Measurements from ENCODE around the gene MYEOV. TPM values are rescaled to one million over a fixed set of nuclear protein-coding genes. Genes with fewer than 3 reads are reported as not detected.

MYEOV gene
- total and polyA plus RNA-seq, 2 of the 8 experiments (the other 6 are each of a cell fraction or from before 2014, with no cell fraction given) = 0.44 to 0.67 TPM

DNA sequence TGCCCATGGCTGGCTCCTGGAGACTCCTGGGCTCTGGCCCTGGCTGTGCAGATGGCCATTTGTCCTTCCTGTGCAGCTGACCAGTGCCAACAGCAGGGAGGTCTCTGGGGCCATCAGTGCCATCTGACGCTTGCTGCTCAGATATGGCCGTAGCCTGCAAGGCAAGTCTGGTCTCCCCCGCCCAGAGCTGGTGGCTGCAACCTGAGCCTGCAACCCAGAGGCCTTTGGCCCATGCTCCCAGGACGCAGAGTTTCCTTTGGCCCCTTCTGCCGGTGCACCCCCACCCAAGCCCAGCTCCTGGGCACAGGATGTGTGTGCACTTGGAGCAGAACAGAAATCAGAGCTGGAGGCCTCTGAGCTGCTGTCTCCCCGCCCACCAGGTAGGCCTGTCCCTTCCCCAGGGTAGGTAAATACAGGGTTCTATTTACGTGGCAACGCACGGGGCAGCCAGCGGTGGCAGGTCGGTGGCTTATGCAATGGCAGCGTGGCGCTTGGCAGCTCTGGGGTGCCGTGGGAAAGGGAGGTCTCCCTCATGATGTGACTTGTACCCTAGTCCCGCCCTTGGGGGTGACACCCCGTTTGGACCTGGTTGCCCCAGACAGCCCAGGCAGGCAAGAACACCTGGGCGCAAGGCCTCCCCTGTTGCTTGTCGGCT, 21.0 kb upstream of the MYEOV start:
- DNase-seq (ENCODE audit: low read depth in 1 of 2, low spot score in 2 of 2) = no peak

More for the DNA sequence above, 21.0 kb upstream of the MYEOV start:
- TF ChIP-seq RAD21 (IDR thresholded peaks at IDR 0.05 in 1 of 2, conservative IDR thresholded peaks at IDR 0.05 in 1 of 2; ENCODE audit: low read depth in 2 of 2, low read length in 2 of 2) = no peak
- Histone ChIP-seq H3K27ac (ENCODE audit: low read depth, low read length) (no peak overlapping the region), H2BK20ac (ENCODE audit: low read length) (no peak overlapping the region), H2BK5ac (ENCODE audit: low read depth, low read length) (no peak overlapping the region), H3K79me2 (ENCODE audit: control insufficient read depth in 1 of 2, insufficient read depth in 2 of 2, low read length in 2 of 2) (no peaks in the 10 kb centered on the region), H3K36me3 (ENCODE audit: control insufficient read depth in 2 of 4, insufficient read depth in 4 of 4, low read length in 3 of 4) (no peaks in the 10 kb centered on the region), H3K23ac (ENCODE audit: insufficient read length) (no peak overlapping the region), H4K5ac (ENCODE audit: insufficient read length, low read depth, low read length) (no peak overlapping the region), H2AFZ (ENCODE audit: low read length) (no peak overlapping the region), H3K4me1 (replicated peaks in 1 of 4; ENCODE audit: control insufficient read depth in 3 of 4, insufficient read depth in 4 of 4, low read length in 3 of 4) (no peaks in the 10 kb centered on the region; a peak in 1 of 7 replicates), H3K23me2 (ENCODE audit: low read depth, low read length) (peaks cover 10% of the 10 kb centered on the region; the same call in 1 of the 2 replicates), H3K14ac (ENCODE audit: insufficient read length) (no peak overlapping the region), H2BK12ac (ENCODE audit: low read depth, low read length) (no peak overlapping the region), H4K91ac (replicated peaks; ENCODE audit: insufficient read length, low read length) (no peak overlapping the region), H4K20me1 (replicated peaks in 1 of 2; ENCODE audit: control insufficient read depth in 1 of 2, insufficient read depth in 2 of 2, low read length in 2 of 2) (peaks cover 0 to 1% of the 10 kb centered on the region in 2 experiments), H3K18ac (ENCODE audit: extremely low read depth, low read length) (no peak overlapping the region), H3K4ac (replicated peaks; ENCODE audit: insufficient read length, low read depth, low read length) (no peak overlapping the region), H2BK120ac (replicated peaks; ENCODE audit: low read depth, low read length) (no peak overlapping the region), H3K56ac (replicated peaks; ENCODE audit: insufficient read length, low read depth, low read length) (no peak overlapping the region), H3K9me3 (ENCODE audit: insufficient read depth in 2 of 2, low read depth in 1 of 2, low read length in 1 of 2) (no peaks in the 10 kb centered on the region), H3K4me2 (ENCODE audit: insufficient read depth in 1 of 2, low read depth in 2 of 2, low read length in 2 of 2) (no peak overlapping the region), H3K79me1 (ENCODE audit: low read depth, low read length) (no peaks in the 10 kb centered on the region), H4K8ac (ENCODE audit: extremely low read depth, insufficient read depth, low read length) (no peak overlapping the region), H3K27me3 (replicated peaks in 1 of 4; ENCODE audit: control insufficient read depth in 3 of 4, extremely low read depth in 1 of 4, insufficient read depth in 3 of 4, low read length in 3 of 4) (no peaks in the 10 kb centered on the region; a peak in 3 of 7 replicates), H3K9ac (replicated peaks in 1 of 4; ENCODE audit: extremely low read depth in 1 of 4, low read depth in 3 of 4, low read length in 3 of 4) (no peak overlapping the region), H2BK15ac (ENCODE audit: low read length) (no peak overlapping the region), H3K4me3 (ENCODE audit: extremely low read depth in 1 of 4, insufficient read depth in 2 of 4, low read depth in 3 of 4, low read length in 4 of 4) (no peak overlapping the region), H2AK5ac (ENCODE audit: low read depth, low read length) (no peak overlapping the region)
- POLR2A ChIA-PET (ENCODE audit: partially characterized antibody) = interaction anchor here (1.6 kb wide), 1 partner anchor 367 kb away, joined by 3 read pairs; no protein-coding TSS in a partner anchor
- FAIRE-seq = no peak
- WGBS, 2 experiments (ENCODE audit: extremely low coverage in 1 of 2, insufficient coverage in 1 of 2, insufficient read length in 1 of 2, insufficient replicate concordance in 2 of 2, low coverage in 1 of 2, low lambda C conversion rate in 2 of 2, missing lambda C conversion rate in 1 of 2) = 85% methylated on average over 18 of the region's 18 CpGs; no CpG with 5 or more reads in 1 of the 2 experiments
- CTCF ChIA-PET (ENCODE audit: partially characterized antibody) = interaction anchor here (1.2 to 1.7 kb wide), 2 partner anchors 32 to 36 kb away, joined by 3 to 5 read pairs; no protein-coding TSS in a partner anchor

All from H1 (cell line).